Type B pancreatic cell (in vitro differentiated cells): ENCODE measurements around the gene TECR. TPM values are rescaled to one million over a fixed set of nuclear protein-coding genes. Genes with fewer than 3 reads are reported as not detected.

Experiments used
- DNase-seq: peaks from one replicate; pipeline ENCODE4 v3.0.0; 2021; ENCODE audit warnings: mixed read lengths; ENCODE audit not compliant: unreplicated experiment; ENCODE audit errors: extremely low spot score
- H3K27ac Mint-ChIP-seq: 2 replicates; pipeline ENCODE4 v1.8.0; 2021; ENCODE audit warnings: mild to moderate bottlenecking, mixed read lengths
- H3K27me3 Mint-ChIP-seq: 2 replicates; pipeline ENCODE4 v1.8.0; 2021; ENCODE audit warnings: mixed read lengths
- H3K36me3 Mint-ChIP-seq: 2 replicates; pipeline ENCODE4 v1.8.0; 2021; ENCODE audit warnings: mixed read lengths
- H3K4me1 Mint-ChIP-seq: one replicate; pipeline ENCODE4 v1.8.0; 2021; ENCODE audit warnings: mixed read lengths; ENCODE audit not compliant: unreplicated experiment
- H3K4me3 Mint-ChIP-seq: 2 replicates; pipeline ENCODE4 v1.8.0; 2021; ENCODE audit warnings: mild to moderate bottlenecking, mixed read lengths
- H3K9me3 Mint-ChIP-seq: 2 replicates; pipeline ENCODE4 v1.8.0; 2021; ENCODE audit warnings: mixed read lengths
- total RNA-seq: library from RNA; stranded (reverse); gene quantifications from 2 replicates; pipeline ENCODE4 v1.2.1, GENCODE V29; 2021; ENCODE audit warnings: low replicate concordance
- TF ChIP-seq, protein P1 (sequence below): fragments of 200-600 bp; sonication (generic); conservative IDR thresholded peaks from 2 replicates; pipeline ENCODE4 v1.5.0; 2021; ENCODE audit warnings: antibody characterized with exemption, mild to moderate bottlenecking

The TECR gene
- total RNA-seq, 1 donor from 2014 or later, result 171 TPM

DNA sequence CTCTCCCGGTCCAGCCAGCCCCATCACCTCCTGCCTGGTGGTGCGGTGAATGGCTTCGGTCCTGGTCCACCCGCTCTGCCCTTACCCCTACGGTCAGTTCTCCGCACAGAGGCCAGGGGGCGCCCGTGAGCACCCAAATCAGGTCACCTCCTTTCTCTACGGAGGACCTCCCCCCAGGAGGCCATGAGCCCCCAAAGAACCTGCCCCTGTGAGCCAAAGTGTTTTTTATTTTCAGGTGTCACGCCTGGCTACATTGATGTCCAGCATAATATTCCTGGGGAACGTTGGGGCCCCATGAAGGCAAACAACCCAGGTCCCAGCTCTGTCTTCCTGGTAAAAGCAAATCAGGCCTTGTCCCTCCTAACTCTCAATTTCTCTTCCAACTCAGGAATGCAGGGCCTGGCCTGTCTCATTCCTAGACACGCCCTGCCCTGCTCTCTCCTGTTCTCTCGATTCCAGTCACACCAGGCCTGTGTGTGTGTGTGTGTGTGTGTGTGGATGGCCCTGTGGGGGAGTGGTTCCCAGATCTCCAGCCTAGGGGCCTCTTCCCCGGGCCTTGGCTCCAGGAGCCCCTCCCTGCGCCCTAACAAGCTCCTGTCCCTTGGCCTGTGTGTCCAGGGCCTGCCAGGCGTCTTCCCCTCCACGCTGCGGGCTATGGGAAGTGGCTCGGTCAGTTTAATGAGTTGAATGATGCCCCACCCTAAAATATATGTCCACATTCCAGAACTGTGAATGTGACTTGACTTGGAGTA is 23.7 kb upstream of the TECR start:
- DNase-seq, result peak; percentile 78
- Mint-ChIP-seq H3K9me3 (no peaks in the 10 kb centered on the region), H3K27me3 (peaks cover 3% of the 10 kb centered on the region)

DNA sequence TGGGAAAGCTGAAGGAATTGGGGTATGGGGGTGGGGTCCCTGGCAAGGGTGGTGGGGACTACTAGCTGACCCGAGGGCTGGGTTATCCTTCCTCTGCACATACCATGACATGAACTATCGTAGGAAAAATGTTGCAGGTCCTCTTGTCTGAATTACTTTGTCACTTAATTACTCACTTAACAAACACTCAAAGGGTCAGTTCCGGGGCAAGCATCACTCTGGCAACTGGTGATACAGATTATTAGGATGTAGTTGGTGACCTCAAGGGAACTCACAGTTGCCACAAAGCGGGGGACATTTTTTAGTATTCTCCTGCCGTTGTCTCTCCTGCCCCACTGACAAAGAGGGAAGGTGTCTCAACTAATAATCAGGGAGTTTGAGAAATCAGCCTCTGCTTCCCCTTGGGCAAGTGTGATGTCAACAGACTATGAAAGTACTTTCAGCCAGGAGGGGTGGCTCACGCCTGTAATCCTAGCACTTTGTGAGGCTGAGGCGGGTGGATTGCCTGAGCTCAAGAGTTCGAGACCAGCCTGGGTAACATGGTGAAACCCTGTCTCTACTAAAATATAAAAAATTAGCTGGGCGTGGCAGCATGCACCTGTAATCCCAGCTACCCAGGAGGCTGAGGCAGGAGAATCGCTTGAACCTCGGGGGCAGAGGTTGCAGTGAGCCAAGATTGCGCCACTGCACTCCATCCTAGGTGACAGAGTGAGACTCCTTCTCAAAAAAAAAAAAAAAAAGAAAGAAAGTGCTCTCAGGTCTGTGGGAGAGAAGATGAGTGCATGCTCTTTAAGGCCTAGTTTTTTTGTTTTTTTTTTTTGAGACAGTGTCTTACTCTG is 21.5 kb upstream of the TECR start:
- H3K27me3 Mint-ChIP-seq, result peaks cover 3% of the 10 kb centered on the region
- peak overlapping the region; percentile 83 for H3K4me3 Mint-ChIP-seq
- TF ChIP-seq, protein P1, sequence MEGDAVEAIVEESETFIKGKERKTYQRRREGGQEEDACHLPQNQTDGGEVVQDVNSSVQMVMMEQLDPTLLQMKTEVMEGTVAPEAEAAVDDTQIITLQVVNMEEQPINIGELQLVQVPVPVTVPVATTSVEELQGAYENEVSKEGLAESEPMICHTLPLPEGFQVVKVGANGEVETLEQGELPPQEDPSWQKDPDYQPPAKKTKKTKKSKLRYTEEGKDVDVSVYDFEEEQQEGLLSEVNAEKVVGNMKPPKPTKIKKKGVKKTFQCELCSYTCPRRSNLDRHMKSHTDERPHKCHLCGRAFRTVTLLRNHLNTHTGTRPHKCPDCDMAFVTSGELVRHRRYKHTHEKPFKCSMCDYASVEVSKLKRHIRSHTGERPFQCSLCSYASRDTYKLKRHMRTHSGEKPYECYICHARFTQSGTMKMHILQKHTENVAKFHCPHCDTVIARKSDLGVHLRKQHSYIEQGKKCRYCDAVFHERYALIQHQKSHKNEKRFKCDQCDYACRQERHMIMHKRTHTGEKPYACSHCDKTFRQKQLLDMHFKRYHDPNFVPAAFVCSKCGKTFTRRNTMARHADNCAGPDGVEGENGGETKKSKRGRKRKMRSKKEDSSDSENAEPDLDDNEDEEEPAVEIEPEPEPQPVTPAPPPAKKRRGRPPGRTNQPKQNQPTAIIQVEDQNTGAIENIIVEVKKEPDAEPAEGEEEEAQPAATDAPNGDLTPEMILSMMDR, result no peak
- no peaks in the 10 kb centered on the region for H3K9me3 Mint-ChIP-seq
- H3K36me3 Mint-ChIP-seq, result no peaks in the 10 kb centered on the region
- peak overlapping the region; percentile 100 for H3K27ac Mint-ChIP-seq
- DNase-seq, result no peak
- peaks cover 31% of the 10 kb centered on the region for H3K4me1 Mint-ChIP-seq

More for the DNA sequence above, 23.7 kb upstream of the TECR start:
- Mint-ChIP-seq H3K4me3 (peak overlapping the region; percentile 82), H3K27ac (peak overlapping the region; percentile 100), H3K36me3 (no peaks in the 10 kb centered on the region), H3K4me1 (peaks cover 24% of the 10 kb centered on the region)
- TF ChIP-seq, protein P1, result peak; percentile 80

DNA sequence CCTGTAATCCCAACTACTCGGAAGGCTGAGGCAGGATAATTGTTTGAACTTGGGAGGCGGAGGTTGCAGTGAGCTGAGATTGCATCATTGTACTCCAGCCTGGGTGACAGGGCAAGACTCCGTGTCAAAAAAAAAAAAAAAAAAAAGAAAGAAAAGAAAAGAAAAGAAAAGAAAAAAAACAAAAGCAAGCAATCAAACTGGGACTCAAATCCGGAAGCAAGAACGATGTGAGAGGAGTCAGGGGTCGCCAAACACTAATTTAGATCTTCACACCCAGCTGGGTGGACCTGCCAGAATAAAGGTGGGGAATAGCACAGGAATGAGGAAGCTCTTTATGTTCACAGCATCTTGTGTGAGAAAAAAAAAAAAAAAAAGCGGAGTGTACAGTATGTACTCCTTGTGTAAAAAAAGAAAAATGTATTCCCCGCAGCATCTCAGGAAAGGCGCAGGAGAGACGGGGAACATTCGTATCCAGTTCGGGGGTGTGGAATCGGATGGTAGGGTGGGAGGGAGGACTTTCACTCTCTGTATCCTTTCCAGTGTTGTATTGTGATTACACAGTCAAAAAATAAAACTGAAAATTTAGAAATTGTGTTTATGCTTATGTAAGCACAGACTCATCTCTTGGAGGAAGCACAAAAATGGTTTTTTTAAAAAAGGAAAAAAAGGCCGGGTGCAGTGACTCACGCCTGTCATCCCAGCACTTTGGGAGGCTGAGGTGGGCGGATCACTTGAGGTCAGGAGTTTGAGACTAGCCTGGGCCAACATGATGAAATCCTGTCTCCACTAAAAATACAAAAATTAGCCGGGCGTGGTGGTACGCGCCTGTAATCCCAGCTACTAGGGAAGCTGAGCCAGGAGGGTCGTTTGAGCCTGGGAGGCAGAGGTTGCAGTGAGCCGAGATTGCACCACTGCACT is 18.8 kb upstream of the TECR start:
- Mint-ChIP-seq H3K27ac (peak overlapping the region; percentile 100), H3K9me3 (no peaks in the 10 kb centered on the region), H3K36me3 (peaks cover 11% of the 10 kb centered on the region), H3K4me1 (peaks cover 42% of the 10 kb centered on the region), H3K27me3 (peaks cover 3% of the 10 kb centered on the region), H3K4me3 (peak overlapping the region; percentile 76)
- TF ChIP-seq, protein P1, result no peak
- DNase-seq, result no peak

DNA sequence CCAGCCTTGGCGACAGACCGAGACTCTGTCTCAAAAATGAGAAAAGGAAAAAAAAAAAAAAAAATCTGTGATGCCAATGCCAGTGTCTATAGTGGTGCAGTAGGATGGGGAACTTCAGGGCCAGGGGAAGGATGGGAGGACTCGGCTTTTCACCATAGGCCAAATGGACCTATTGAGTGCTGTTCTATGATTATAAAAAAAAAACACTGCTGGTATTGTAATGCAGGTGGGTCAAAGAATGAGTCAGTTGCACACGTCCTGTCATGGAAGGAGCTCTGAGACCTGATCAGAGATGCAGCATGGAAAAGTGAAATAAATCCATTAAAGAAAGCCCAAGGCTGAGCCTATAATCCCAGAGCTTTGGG is 18.2 kb upstream of the TECR start:
- no peaks in the 10 kb centered on the region for H3K9me3 Mint-ChIP-seq
- H3K27me3 Mint-ChIP-seq, result peaks cover 3% of the 10 kb centered on the region
- H3K4me3 Mint-ChIP-seq, result peak overlapping the region; percentile 76
- TF ChIP-seq, protein P1, result no peak
- H3K4me1 Mint-ChIP-seq, result peaks cover 43% of the 10 kb centered on the region
- peak overlapping the region; percentile 100 for H3K27ac Mint-ChIP-seq
- DNase-seq, result no peak
- peaks cover 18% of the 10 kb centered on the region for H3K36me3 Mint-ChIP-seq

DNA sequence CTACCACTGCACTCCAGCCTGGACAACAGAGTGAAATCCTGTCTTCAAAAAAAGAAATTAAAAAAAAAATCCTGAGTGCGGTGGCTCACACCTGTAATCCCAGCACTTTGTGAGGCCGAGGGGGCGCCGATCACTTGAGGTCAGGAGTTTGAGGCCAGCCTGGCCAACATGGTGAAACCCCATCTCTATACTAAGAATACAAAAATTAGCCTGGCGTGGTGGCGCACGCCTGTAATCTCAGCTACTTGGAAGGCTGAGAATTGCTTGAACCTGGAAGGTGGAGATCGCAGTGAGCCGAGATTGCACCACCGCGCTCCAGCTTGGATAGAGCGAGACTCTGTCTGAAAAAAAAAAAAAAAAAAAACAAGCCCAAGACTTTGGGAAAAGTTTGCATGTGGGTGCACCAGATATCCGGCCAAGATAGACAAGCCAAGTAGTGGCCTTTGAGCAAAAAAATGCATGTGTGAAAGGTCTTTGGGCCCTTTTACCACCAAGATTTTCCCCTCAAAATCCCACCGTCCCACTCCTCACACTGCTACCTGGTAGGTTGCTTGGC is 16.9 kb upstream of the TECR start:
- Mint-ChIP-seq H3K4me3 (no peak overlapping the region), H3K36me3 (peaks cover 24% of the 10 kb centered on the region), H3K9me3 (no peaks in the 10 kb centered on the region), H3K27ac (peak overlapping the region; percentile 80), H3K4me1 (peaks cover 47% of the 10 kb centered on the region), H3K27me3 (peaks cover 2% of the 10 kb centered on the region)
- no peak for DNase-seq
- TF ChIP-seq, protein P1, result no peak
